Measurements from ENCODE around the gene SRPK2.

The SRPK2 gene

DNA sequence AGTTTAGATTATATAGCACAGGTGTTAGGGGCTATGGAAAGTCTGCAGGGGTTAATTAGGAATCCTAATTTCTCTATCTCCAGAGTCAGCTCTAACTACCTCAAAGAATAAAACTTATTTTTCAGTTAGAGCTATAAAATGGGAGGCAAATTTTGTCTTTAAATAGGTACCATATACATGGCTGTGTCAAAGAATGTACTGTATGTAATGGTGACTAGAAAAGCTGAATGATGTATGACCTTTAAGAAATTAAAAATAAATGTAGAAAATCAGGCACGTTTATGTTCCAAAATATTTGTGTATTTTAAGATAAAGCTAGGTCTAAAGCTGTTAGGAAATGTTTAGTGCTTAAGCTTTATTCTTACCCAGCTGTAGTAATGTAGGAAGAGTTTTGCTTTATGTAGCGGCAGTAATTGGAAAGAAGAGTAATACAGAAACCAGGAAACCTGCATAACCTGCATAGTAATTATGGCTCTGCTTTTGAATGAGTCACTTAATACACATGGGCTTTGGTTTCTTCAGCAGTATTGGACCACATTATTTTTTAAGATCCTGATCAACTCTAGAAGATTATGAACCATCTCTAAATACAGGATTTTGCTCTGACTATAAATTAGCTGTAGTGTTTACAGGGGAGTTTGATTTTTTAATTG is 289.7 kb downstream of the SRPK2 start:
- DNase-seq (ENCODE audit: low read depth in 2 of 2) = no peak

GRCh38 chr7:105097619-105098018 is 291.1 kb downstream of the SRPK2 start:
- no peak for DNase-seq (ENCODE audit: low read depth in 2 of 2)

GRCh38 chr7:105096306-105096705 is 292.4 kb downstream of the SRPK2 start:
- no peak for DNase-seq (ENCODE audit: low read depth in 2 of 2)

DNA sequence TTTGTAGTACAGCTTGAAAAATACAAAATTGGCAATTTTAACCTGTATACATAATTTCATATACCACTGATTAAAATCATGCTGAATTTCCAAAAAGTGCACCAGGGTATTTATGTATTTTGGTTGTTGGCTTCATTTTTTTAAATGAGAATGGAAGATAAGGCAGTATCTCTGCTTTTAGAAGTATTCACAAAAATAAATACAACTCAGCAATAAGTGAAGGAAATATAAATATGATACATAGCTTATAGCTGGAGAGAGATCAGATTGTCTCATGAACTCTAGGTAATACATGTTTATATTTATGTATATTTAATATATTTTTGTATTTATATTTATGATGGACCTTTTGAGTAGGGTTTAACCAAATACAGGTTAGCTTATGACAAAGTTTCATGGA is 293.8 kb downstream of the SRPK2 start:
- no peak for DNase-seq (ENCODE audit: low read depth in 2 of 2)

DNA sequence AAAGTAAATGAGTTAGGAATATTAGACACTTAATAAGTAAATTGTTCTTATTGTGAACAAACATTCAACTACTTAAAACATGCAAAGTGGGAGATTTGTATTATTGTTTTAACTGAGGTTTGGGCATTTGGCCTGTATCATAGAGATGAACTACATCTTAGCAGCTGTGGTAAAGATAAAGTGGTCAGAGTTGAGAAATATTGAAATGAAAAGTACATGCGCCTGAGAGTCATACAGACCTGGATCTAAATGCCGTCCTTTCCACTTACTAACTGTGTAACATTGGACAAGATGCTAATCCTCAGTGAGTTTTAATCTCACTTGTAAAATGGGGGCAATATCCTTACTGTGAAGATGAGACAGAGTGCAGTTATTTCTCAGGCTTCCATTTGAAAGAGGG is 300.3 kb downstream of the SRPK2 start:
- no peak for DNase-seq (ENCODE audit: low read depth in 2 of 2)

- DNase-seq (ENCODE audit: low read depth in 2 of 2) = no peak
Observed at GRCh38 chr7:105087981-105088380, 300.7 kb downstream of the SRPK2 start.

DNA sequence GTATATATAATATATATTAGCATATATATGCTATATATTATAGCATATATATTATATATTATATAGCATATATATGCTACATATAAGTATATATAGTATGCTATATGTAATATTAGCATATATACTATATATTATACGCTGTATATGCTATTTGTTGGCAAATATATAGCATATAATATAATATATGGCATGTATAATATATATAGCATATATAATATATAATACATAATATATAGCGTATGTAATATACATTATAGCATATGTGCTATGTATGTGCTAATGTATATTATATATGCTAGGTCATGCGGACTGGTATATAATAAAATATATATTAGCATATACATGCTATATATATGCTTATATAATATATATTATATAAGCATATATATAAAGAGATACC is 301.9 kb downstream of the SRPK2 start:
- no peak for DNase-seq (ENCODE audit: low read depth in 2 of 2)

- no peak for DNase-seq (ENCODE audit: low read depth in 2 of 2)
Observed at GRCh38 chr7:105084581-105084980, 304.1 kb downstream of the SRPK2 start.

DNA sequence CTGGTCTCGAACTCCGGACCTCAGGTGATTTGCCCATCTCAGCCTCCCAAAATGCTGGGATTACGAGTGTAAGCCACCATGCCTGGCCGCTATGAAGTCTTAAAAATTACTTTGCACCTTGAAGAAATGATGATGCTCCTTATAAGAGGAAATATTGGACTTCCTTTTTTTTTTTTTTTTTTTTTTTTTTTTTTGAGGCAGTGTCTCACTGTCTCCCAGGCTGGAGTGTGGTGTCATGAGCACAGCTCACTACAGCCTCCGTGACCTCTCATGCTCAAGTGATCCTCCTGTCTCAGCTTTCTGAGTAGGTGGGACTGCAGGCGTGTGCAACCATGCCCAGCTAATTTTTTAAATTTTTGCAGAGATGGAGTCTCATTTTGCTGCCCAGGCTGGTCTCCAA is 309.4 kb downstream of the SRPK2 start:
- no peak for DNase-seq (ENCODE audit: low read depth in 2 of 2)

DNA sequence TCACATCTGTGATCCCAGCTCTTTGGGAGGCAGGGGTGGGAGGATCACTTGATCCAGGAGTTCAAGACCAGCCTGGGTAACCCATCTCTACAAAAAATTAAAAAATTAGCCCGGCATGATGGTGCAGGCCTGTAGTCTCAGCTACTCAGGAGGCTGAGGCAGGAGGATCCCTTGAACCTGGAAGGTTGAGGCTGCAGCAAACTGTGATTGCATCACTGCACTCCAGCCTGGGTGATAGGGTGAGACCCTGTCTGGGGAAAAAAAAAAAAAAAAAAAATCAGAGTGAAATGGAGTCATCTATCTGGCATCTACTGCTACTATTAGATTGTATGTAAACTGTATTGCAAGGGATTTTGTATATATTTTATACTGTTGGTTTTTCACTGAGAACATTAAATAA is 315.6 kb downstream of the SRPK2 start:
- DNase-seq (ENCODE audit: low read depth in 2 of 2) = no peak

GRCh38 chr7:105068886-105069285 is 319.8 kb downstream of the SRPK2 start:
- no peak for DNase-seq (ENCODE audit: low read depth in 2 of 2)

GRCh38 chr7:105067691-105068090 is 321.0 kb downstream of the SRPK2 start:
- DNase-seq (ENCODE audit: low read depth in 2 of 2) = no peak
